ENCODE measurements around the gene PSPN.
"Not testable (repeated sequence)": the region's sequence is repeated elsewhere in the genome, so short reads cannot be mapped to it uniquely, and the experiment has no call there.

PSPN gene

GRCh38 chr19:6352381-6353165 lies 23.2 kb downstream of the PSPN start:
- no peaks in the 10 kb centered on the region for H3K27me3 ChIP-seq
- no peak for TF ChIP-seq CTCF (IDR thresholded peaks at IDR 0.05)
- no peak overlapping the region for H3K27ac ChIP-seq
- H3K4me3 ChIP-seq (ENCODE audit: low read depth in 1 of 2, low read length in 1 of 2) = no peak overlapping the region
- H3K9me3 ChIP-seq = no peaks in the 10 kb centered on the region
- H3K4me1 ChIP-seq (ENCODE audit: control insufficient read depth in 1 of 2, insufficient read depth in 1 of 2, low read depth in 1 of 2, low read length in 1 of 2) = no peaks in the 10 kb centered on the region
- H3K36me3 ChIP-seq = no peaks in the 10 kb centered on the region

- no peak overlapping the region for H3K27ac ChIP-seq
- no peaks in the 10 kb centered on the region for H3K27me3 ChIP-seq
- no peak overlapping the region for H3K4me3 ChIP-seq (ENCODE audit: low read depth in 1 of 2, low read length in 1 of 2)
- TF ChIP-seq CTCF (IDR thresholded peaks at IDR 0.05) = no peak
- no peaks in the 10 kb centered on the region for H3K4me1 ChIP-seq (ENCODE audit: control insufficient read depth in 1 of 2, insufficient read depth in 1 of 2, low read depth in 1 of 2, low read length in 1 of 2)
- no peaks in the 10 kb centered on the region for H3K36me3 ChIP-seq
- no peaks in the 10 kb centered on the region for H3K9me3 ChIP-seq
Measured at GRCh38 chr19:6350688-6351087, 25.0 kb downstream of the PSPN start.

GRCh38 chr19:6349271-6349670 lies 26.5 kb downstream of the PSPN start:
- not testable (repeated sequence) for H3K4me3 ChIP-seq (ENCODE audit: low read depth in 1 of 2, low read length in 1 of 2); H3K36me3 ChIP-seq; H3K27me3 ChIP-seq; H3K4me1 ChIP-seq (ENCODE audit: control insufficient read depth in 1 of 2, insufficient read depth in 1 of 2, low read depth in 1 of 2, low read length in 1 of 2); H3K27ac ChIP-seq; H3K9me3 ChIP-seq

GRCh38 chr19:6343462-6343861 lies 32.3 kb downstream of the PSPN start:
- H3K27me3 ChIP-seq = no peaks in the 10 kb centered on the region
- H3K27ac ChIP-seq = no peak overlapping the region
- H3K36me3 ChIP-seq = no peaks in the 10 kb centered on the region
- H3K4me1 ChIP-seq (ENCODE audit: control insufficient read depth in 1 of 2, insufficient read depth in 1 of 2, low read depth in 1 of 2, low read length in 1 of 2) = no peaks in the 10 kb centered on the region
- no peaks in the 10 kb centered on the region for H3K9me3 ChIP-seq
- TF ChIP-seq CTCF (IDR thresholded peaks at IDR 0.05) = no peak
- H3K4me3 ChIP-seq (ENCODE audit: low read depth in 1 of 2, low read length in 1 of 2) = no peak overlapping the region

- TF ChIP-seq CTCF (IDR thresholded peaks at IDR 0.05) = no peak
- Histone ChIP-seq H3K27ac (no peak overlapping the region), H3K36me3 (no peaks in the 10 kb centered on the region), H3K4me1 (ENCODE audit: control insufficient read depth in 1 of 2, insufficient read depth in 1 of 2, low read depth in 1 of 2, low read length in 1 of 2) (no peaks in the 10 kb centered on the region), H3K4me3 (ENCODE audit: low read depth in 1 of 2, low read length in 1 of 2) (no peak overlapping the region), H3K27me3 (no peaks in the 10 kb centered on the region), H3K9me3 (no peaks in the 10 kb centered on the region)
Measured at GRCh38 chr19:6340493-6341201, 35.1 kb downstream of the PSPN start.

Measured in neutrophil (primary cell).